ENCODE measurements around the gene PFKFB3.
"Not testable (repeated sequence)": the region's sequence is repeated elsewhere in the genome, so short reads cannot be mapped to it uniquely, and the experiment has no call there.

Gene PFKFB3

GRCh38 chr10:6203331-6204062 is 765 bp downstream of the PFKFB3 start:
- peak; percentile 92 for DNase-seq

DNA sequence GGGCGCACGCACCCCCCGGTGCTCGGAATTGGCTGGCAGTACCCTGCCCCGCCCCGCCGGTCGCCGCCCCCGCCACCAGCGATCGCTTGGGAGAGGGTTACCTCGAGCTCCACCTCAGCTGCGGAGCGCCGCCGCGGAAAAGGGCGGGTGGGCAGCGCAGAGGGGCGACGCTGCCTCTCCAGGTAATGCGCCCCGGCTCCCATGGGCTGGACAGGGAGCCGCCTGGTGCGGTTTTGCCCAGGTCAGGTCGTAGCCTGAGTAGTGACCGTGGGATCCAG is 1.3 kb downstream of the PFKFB3 start:
- no peak for DNase-seq

GRCh38 chr10:6204341-6205191 is 1.8 kb downstream of the PFKFB3 start:
- DNase-seq: peak; percentile 63

GRCh38 chr10:6206486-6206885 is 3.8 kb downstream of the PFKFB3 start:
- not testable (repeated sequence) for DNase-seq

GRCh38 chr10:6207658-6208057 is 4.9 kb downstream of the PFKFB3 start:
- no peak for DNase-seq

DNA sequence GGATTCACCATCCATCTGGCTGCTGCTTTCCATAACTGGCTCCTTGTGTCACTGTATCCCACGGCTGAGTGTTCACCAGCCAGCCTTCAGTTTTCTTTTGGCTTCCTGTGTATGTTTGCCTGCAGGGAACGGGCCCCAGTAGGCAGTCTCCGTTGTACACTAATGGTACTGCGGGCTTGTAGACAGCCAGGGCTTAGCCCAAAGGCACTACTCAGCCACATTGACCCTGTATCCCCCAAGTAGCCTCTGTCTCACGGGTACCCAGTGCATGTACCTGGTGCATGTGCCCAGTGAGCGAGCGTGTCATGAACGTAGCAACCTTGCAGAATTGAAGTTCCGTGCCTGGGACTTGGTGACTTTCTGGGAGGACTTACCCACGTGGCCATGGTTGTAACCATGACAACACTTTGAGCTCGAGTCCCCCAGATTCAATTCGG is 6.1 kb downstream of the PFKFB3 start:
- DNase-seq: no peak

- DNase-seq: no peak
These were observed 8.6 kb downstream of the PFKFB3 start for GRCh38 chr10:6211341-6211670.

DNA sequence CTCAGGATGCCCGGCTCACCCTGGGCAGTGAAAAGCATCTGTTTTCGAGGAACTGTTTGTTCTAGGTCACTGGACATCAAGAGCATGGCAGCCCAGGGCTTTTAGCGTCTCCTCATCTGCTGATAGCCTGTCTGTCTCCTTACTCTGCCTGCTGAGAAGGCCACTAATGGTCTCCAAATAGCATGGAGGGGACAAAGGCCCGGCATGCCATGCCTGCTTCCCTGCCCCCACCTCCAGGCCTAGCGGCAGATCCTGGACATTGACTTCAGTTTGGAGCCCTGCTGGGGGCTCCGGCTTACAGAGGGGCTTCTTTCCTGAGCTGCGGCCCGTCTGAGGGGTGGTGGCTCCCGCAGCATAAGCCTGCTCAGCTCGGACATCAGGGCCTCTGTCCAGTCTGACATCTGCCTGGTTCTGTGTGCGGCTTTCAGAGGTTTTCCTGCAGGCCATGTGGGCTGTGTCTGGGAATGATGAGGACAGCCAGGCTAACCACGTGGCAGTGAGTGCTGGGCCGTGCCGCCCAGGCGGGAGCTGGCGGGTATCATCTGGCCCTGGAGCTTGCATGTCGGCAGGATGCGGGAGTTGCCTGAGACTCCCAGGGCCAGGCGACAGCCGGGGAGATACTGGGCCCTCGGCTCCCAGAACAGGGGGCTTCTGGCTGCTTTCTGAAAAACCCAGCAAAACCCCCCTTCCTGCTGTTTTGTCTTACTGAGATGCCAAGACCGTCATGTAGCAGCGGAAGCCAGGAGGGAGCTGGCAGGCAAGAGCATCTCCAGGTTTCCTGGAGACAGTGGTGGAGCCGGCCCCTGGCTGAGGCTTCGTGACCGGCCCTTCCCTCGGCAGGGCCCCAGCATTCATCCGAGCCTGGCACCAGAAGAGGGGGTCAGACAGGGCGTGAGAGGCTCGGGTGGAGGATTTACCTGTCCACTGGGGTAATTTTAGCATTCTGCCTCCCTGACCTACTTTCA is 9.2 kb downstream of the PFKFB3 start:
- peak; percentile 94 for DNase-seq

DNA sequence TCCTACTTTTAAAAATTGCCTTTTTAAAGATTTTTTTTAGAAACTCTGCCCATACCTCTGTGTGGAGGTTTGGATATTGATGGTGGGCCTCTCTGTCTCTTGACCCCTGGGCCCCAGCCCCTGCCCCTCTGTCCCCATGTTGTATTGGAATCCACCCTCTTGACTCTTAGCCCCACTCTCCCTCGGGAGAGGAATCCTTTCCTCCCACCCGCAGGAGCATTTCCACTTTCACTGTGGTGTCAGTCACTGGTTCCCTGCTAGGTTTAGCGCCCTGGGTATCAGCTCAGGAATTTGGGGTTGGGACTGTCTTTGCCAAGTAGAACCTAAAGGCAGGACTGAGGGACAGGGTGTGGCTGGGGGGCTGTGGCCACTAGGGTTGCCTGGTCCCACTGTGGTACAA is 10.1 kb downstream of the PFKFB3 start:
- no peak for DNase-seq

DNA sequence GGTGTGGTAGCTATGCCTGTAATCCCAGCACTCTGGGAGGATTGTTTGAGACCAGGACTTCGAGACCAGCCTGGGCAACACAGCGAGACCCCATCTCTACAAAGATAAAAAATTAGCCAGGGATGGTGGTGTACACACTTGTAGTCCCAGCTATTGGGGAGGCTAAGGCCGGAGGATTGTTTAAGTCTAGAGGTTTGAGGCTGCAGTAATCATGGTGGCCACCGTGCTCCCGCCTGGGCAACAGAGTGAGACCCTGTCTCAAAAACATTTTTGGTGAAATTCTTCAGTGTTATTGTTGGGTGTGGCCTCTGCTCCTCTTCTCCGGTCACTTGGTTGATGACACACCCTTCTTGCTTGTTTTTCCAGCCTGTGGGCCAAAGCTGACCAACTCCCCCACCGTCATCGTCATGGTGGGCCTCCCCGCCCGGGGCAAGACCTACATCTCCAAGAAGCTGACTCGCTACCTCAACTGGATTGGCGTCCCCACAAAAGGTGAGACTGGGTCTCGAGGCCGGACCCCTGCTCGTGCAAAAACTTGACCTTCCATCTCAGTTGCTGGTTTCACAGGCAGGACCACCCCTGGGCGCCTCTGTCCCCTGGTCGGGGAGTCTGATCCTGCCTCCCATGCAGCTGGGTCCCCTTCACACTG is 10.6 kb downstream of the PFKFB3 start:
- no peak for DNase-seq

- DNase-seq: no peak
These were observed 11.2 kb downstream of the PFKFB3 start for GRCh38 chr10:6213908-6214307.

DNA sequence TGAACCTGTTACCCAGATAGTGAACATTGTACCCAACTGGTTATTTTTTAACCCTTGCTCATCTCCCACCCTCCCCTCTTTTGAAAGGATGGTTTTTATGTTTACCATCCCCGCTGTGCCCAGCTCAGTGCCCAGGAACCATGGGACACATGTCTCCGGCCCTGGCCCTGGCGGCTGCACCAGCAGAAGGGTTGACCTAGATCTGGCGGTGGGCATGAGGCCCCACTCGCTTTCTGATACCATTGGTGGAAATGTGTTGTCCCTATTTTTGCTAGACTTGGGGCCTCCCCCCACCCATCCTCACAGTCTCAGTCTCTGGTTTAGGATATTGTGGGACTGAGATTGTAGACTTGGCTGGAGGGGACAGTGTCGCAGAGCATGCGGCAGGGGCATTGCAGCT is 11.9 kb downstream of the PFKFB3 start:
- no peak for DNase-seq

DNA sequence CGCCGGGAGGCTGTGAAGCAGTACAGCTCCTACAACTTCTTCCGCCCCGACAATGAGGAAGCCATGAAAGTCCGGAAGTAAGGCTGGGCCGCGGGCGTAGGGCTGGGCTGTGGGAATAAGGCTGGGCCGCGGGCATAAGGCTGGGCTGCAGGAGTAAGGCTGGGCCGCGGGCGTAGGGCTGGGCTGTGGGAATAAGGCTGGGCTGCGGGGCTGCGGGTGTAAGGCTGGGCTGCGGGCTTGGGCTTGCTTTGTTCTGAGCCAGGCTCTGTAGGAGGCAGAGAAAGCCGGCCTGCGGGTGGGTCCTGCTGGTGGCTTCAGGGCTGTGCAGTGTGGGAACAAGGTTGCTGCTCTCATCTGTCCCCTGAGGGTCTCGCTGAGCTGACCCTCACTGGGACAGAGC is 12.5 kb downstream of the PFKFB3 start:
- DNase-seq: no peak

DNA sequence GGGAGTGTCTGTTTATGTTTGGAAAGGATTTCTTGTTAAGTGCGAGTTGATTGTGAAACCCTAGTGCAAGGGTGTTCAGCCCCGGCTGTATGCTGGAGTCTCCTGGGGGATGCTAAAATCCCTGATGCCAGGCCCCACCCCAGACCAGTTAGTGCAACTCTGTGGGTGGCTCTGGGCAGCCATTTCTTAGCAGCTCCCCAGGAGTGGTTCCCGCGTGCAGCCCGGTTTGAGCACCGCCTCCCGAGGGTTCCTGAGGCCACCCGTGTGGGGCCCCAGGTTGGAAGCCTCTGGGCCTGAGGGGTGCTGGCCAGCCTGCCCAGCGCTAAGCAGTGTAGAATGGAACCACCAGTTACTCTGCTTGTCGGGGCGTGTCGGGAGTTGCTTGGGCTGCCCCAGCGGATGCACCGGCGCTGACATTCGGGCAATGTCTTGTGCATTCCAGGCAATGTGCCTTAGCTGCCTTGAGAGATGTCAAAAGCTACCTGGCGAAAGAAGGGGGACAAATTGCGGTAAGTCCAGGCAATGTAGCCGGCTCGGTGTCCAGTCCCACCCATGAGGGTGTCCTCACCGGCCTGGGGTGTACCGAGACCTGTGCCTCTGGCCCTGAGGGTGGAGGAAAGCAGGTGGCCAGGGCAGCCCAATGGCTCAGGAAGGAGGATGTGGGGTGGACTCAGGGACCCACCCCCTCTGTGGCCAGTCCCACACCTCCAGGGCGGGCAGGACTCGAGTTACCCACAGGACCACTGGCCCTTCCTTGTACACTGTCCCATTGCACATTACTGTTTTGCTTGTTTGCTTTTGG is 13.2 kb downstream of the PFKFB3 start:
- DNase-seq: no peak

DNA sequence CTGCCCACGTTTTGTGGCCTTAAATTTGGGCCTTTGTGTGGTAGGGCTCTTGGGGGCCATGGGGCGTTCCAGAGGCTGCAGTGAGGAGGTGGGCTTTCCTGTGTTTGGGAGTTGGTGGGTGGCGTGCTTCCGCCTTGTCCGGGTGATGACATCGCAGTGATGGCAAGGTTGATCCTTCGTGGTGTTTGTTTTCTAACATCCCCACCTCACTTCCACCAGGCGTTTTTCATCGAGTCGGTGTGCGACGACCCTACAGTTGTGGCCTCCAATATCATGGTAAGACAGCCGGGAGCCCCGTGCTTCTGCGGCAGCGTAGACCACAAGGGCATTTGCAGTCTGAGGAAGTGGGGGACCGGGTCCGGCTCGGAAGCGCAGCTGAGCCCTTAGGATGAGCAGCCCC is 14.2 kb downstream of the PFKFB3 start:
- no peak for DNase-seq

GRCh38 chr10:6217611-6218010 is 14.9 kb downstream of the PFKFB3 start:
- no peak for DNase-seq

GRCh38 chr10:6218692-6219493 is 16.2 kb downstream of the PFKFB3 start:
- peak; percentile 35 for DNase-seq

- DNase-seq: no peak
These were observed 16.7 kb downstream of the PFKFB3 start for GRCh38 chr10:6219494-6219836.

DNA sequence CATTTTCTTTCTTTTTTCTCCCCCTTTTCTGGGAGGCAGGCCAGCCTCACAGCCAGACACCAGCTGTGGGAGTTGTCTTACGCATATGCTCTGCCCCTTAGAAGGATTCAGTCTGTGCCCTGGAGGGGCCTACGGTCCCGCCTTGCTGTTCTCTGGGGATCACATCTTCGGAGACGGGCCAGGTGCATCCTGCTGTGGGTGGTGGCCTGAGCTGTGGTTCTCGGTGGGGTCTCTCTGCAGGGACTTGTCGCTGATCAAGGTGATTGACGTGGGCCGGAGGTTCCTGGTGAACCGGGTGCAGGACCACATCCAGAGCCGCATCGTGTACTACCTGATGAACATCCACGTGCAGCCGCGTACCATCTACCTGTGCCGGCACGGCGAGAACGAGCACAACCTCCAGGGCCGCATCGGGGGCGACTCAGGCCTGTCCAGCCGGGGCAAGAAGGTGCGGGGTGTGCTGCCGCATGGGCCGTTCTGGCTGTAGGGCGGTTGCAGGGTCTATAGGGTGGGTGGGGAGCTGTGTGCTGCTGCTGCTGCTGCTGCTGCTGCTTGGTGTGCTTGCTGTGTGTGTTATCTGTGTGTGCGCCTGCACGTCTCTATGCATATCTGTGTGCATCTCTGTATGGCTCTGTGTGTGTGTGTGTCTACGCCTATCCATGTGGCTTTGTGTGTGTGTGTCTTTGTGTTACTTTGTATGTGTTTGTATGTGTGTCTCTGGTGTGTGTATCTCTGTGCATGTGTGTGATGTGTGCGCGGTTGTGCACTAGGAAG is 17.9 kb downstream of the PFKFB3 start:
- no peak for DNase-seq

- DNase-seq: no peak
These were observed 18.6 kb downstream of the PFKFB3 start for GRCh38 chr10:6221192-6221940.

All from eye (tissue), 1 donor.